Muscle of back (tissue), 13 donors: ENCODE results near the gene PROK2. TPM values are rescaled to one million over a fixed set of nuclear protein-coding genes. Genes with fewer than 3 reads are reported as not detected.

Experiments
- DNase-seq, 3 donors: peaks; one replicate each; pipeline versions ENCODE4 v3.0.0 to v3.0.0-alpha.2; 2013
- long read RNA-seq, 9 donors: transcript quantifications; one replicate each; lab custom pipeline, GENCODE V29; 2026
- polyA plus RNA-seq, 10 donors: library from polyadenylated mRNA; unstranded; fragments of 120-200 nt; gene quantifications; one replicate each; pipeline ENCODE4 v1.2.1, GENCODE V29; 2013; ENCODE audit not compliant: insufficient read length in 10 of 10

The PROK2 gene
- 1 to 10 TPM in 3 of 10 donors, under 1 TPM in 7; 0.25 to 2.4 (median 0.82) TPM for polyA plus RNA-seq
- long read RNA-seq, donor 1, partial matches to known transcripts: 0 of 1 reads
- long read RNA-seq, donor 1, other reads (novel, unspliced or antisense): 0 of 1 reads
- long read RNA-seq, donor 2: 0 reads
- long read RNA-seq, donor 3: 0 reads
- long read RNA-seq, donor 4: 0 reads
- long read RNA-seq, donor 5: 0 reads
- long read RNA-seq, donor 6: 0 reads
- long read RNA-seq, donor 7, partial matches to known transcripts: 0 of 1 reads
- long read RNA-seq, donor 7, other reads (novel, unspliced or antisense): 0 of 1 reads
- long read RNA-seq, donor 8: 0 reads
- long read RNA-seq, donor 9: 0 reads

GRCh38 chr3:71784914-71785531, at the start of gene PROK2:
TSS of gene PROK2 (minus strand) at chr3:71785148. CDS start at chr3:71785052, 96 bp downstream.
- peak in 1 of 3 donors; percentile 50 for DNase-seq

- DNase-seq: no peak
Measured at GRCh38 chr3:71831599-71831998, 46.7 kb upstream of the PROK2 start.

- DNase-seq: no peak
Measured at GRCh38 chr3:71825551-71826283, 40.8 kb upstream of the PROK2 start.

GRCh38 chr3:71821116-71821515, 36.2 kb upstream of the PROK2 start:
- no peak for DNase-seq

- no peak for DNase-seq
Measured at GRCh38 chr3:71817262-71817661, 32.3 kb upstream of the PROK2 start.

GRCh38 chr3:71816767-71817156, 31.8 kb upstream of the PROK2 start:
- DNase-seq: no peak

GRCh38 chr3:71815340-71816067, 30.6 kb upstream of the PROK2 start:
- peak in 1 of 3 donors; percentile 13 for DNase-seq

GRCh38 chr3:71813704-71814103, 28.8 kb upstream of the PROK2 start:
- DNase-seq: no peak

- no peak for DNase-seq
Measured at GRCh38 chr3:71813073-71813472, 28.1 kb upstream of the PROK2 start.

- no peak for DNase-seq
Measured at GRCh38 chr3:71810056-71810455, 25.1 kb upstream of the PROK2 start.

GRCh38 chr3:71809321-71810026, 24.5 kb upstream of the PROK2 start:
- no peak for DNase-seq

- no peak for DNase-seq
Measured at GRCh38 chr3:71806736-71807135, 21.8 kb upstream of the PROK2 start.

- no peak for DNase-seq
Measured at GRCh38 chr3:71805691-71806090, 20.7 kb upstream of the PROK2 start.

- no peak for DNase-seq
Measured at GRCh38 chr3:71805199-71805598, 20.3 kb upstream of the PROK2 start.

- no peak for DNase-seq
Measured at GRCh38 chr3:71803248-71803647, 18.3 kb upstream of the PROK2 start.

- DNase-seq: no peak
Measured at GRCh38 chr3:71801986-71802385, 17.0 kb upstream of the PROK2 start.

GRCh38 chr3:71800023-71800422, 15.1 kb upstream of the PROK2 start:
- no peak for DNase-seq

GRCh38 chr3:71797455-71797854, 12.5 kb upstream of the PROK2 start:
- DNase-seq: no peak

- DNase-seq: no peak
Measured at GRCh38 chr3:71796290-71796689, 11.3 kb upstream of the PROK2 start.

GRCh38 chr3:71791634-71792033, 6.7 kb upstream of the PROK2 start:
- no peak for DNase-seq

- DNase-seq: no peak
Measured at GRCh38 chr3:71789922-71790321, 5.0 kb upstream of the PROK2 start.
